H1 (cell line): ENCODE results near the gene TMEM25. TPM values are rescaled to one million over a fixed set of nuclear protein-coding genes. Genes with fewer than 3 reads are reported as not detected.

ENCODE experiments used
- CTCF ChIA-PET: fragments of 300-600 bp; sonication (Branson Sonifier 250); formaldehyde crosslinking; loops from one replicate; lab custom pipeline; 2021; ENCODE audit not compliant: partially characterized antibody; lab: Charles Lee
- POLR2A ChIA-PET: fragments of 300-600 bp; sonication (Branson Sonifier 250); formaldehyde crosslinking; loops from one replicate; lab custom pipeline; 2021; ENCODE audit warnings: inconsistent platforms; ENCODE audit not compliant: partially characterized antibody; lab: Charles Lee
- DNase-seq, 2 experiments: peaks; one replicate each; pipeline versions ENCODE4 v3.0.0 to v3.0.0-alpha.2; 2010 to 2022; ENCODE audit warnings: low spot score in 2 of 2, low read depth in 1 of 2, mixed read lengths in 1 of 2
- FAIRE-seq: peaks from 2 replicates; lab custom pipeline; 2011; peaks lifted over from hg19 to GRCh38; lab: Jason Lieb, UNC
- H2AFZ ChIP-seq: 2 replicates; pipeline ENCODE4 v1.8.1; 2012; ENCODE audit warnings: low read length, inconsistent platforms
- H2AK5ac ChIP-seq: 2 replicates; pipeline ENCODE4 v1.6.1; 2013; ENCODE audit warnings: low read depth, low read length
- H2BK120ac ChIP-seq: replicated peaks from 2 replicates; pipeline ENCODE3; 2013; ENCODE audit warnings: low read depth, low read length, inconsistent platforms
- H2BK12ac ChIP-seq: 2 replicates; pipeline ENCODE4 v1.6.1; 2013; ENCODE audit warnings: low read depth, low read length
- H2BK15ac ChIP-seq: 2 replicates; pipeline ENCODE4 v1.6.1; 2013; ENCODE audit warnings: low read length
- H2BK20ac ChIP-seq: 2 replicates; pipeline ENCODE4 v1.6.1; 2013; ENCODE audit warnings: low read length
- H2BK5ac ChIP-seq: 2 replicates; pipeline ENCODE4 v1.6.1; 2013; ENCODE audit warnings: low read depth, low read length
- H3K14ac ChIP-seq: 2 replicates; pipeline ENCODE4 v1.6.1; 2013; ENCODE audit warnings: inconsistent platforms; ENCODE audit not compliant: insufficient read length
- H3K18ac ChIP-seq: 2 replicates; pipeline ENCODE4 v1.6.1; 2013; ENCODE audit warnings: low read length; ENCODE audit errors: extremely low read depth
- H3K23ac ChIP-seq: 2 replicates; pipeline ENCODE4 v1.6.1; 2013; ENCODE audit warnings: inconsistent platforms; ENCODE audit not compliant: insufficient read length
- H3K23me2 ChIP-seq: 2 replicates; pipeline ENCODE4 v1.6.1; 2013; ENCODE audit warnings: low read depth, low read length
- H3K27ac ChIP-seq: 2 replicates; pipeline ENCODE4 v1.6.1; 2011; ENCODE audit warnings: low read depth, low read length, inconsistent platforms
- H3K27me3 ChIP-seq, 4 experiments: replicated peaks in 1 of 4; 1 replicate in 1 of 4; 2 replicates in 3 of 4; pipeline versions ENCODE4 v1.6.1 to v1.8.1; 2011 to 2013; ENCODE audit warnings: low read length in 3 of 4, mild to moderate bottlenecking in 3 of 4, inconsistent platforms in 2 of 4, mixed read lengths in 2 of 4, moderate library complexity in 1 of 4; ENCODE audit not compliant: control insufficient read depth in 3 of 4, insufficient read depth in 3 of 4; ENCODE audit errors: extremely low read depth in 1 of 4
- H3K36me3 ChIP-seq, 4 experiments: 2 replicates each; pipeline versions ENCODE4 v1.6.1 to v1.8.1; 2011 to 2013; ENCODE audit warnings: mild to moderate bottlenecking in 4 of 4, low read length in 3 of 4, moderate library complexity in 2 of 4, control low read depth in 1 of 4, inconsistent platforms in 1 of 4; ENCODE audit not compliant: insufficient read depth in 4 of 4, control insufficient read depth in 2 of 4
- H3K4ac ChIP-seq: replicated peaks from 2 replicates; pipeline ENCODE3; 2013; ENCODE audit warnings: low read length, low read depth, mixed read lengths, inconsistent platforms; ENCODE audit not compliant: insufficient read length
- H3K4me1 ChIP-seq, 4 experiments: replicated peaks in 1 of 4; 1 replicate in 1 of 4; 2 replicates in 3 of 4; pipeline versions ENCODE4 v1.6.1 to v1.8.1; 2011 to 2013; ENCODE audit warnings: low read length in 3 of 4, inconsistent platforms in 2 of 4, mixed read lengths in 1 of 4; ENCODE audit not compliant: insufficient read depth in 4 of 4, control insufficient read depth in 3 of 4
- H3K4me2 ChIP-seq, 2 experiments: 2 replicates each; pipeline versions ENCODE4 v1.6.1 to v1.8.1; 2011 to 2013; ENCODE audit warnings: low read depth in 2 of 2, low read length in 2 of 2, control low read depth in 1 of 2, inconsistent platforms in 1 of 2, mild to moderate bottlenecking in 1 of 2; ENCODE audit not compliant: insufficient read depth in 1 of 2
- H3K4me3 ChIP-seq, 4 experiments: fragments of 200-600, 300-600 bp in 1 of 4; sonication (generic), shearing (Covaris generic), sonication (Bioruptor Twin) in 1 of 4; 2 replicates each; pipeline versions ENCODE4 v1.5.1 to v1.8.1; 2011 to 2016; ENCODE audit warnings: low read length in 4 of 4, low read depth in 3 of 4, control low read depth in 2 of 4, inconsistent platforms in 2 of 4, mild to moderate bottlenecking in 2 of 4, mixed read lengths in 1 of 4, moderate library complexity in 1 of 4; ENCODE audit not compliant: insufficient read depth in 2 of 4; ENCODE audit errors: extremely low read depth in 1 of 4
- H3K56ac ChIP-seq: replicated peaks from 2 replicates; pipeline ENCODE3; 2013; ENCODE audit warnings: low read depth, mild to moderate bottlenecking, mixed read lengths, low read length, inconsistent platforms; ENCODE audit not compliant: insufficient read length
- H3K79me1 ChIP-seq: 2 replicates; pipeline ENCODE4 v1.6.1; 2013; ENCODE audit warnings: low read depth, low read length, control low read depth
- H3K79me2 ChIP-seq, 2 experiments: 2 replicates each; pipeline versions ENCODE4 v1.6.1 to v1.8.1; 2012 to 2013; ENCODE audit warnings: low read length in 2 of 2, mild to moderate bottlenecking in 2 of 2, inconsistent platforms in 1 of 2; ENCODE audit not compliant: insufficient read depth in 2 of 2, control insufficient read depth in 1 of 2
- H3K9ac ChIP-seq, 4 experiments: replicated peaks in 1 of 4; 1 replicate in 1 of 4; 2 replicates in 3 of 4; pipeline versions ENCODE4 v1.6.1 to v1.8.1; 2011 to 2013; ENCODE audit warnings: low read depth in 3 of 4, low read length in 3 of 4, control low read depth in 2 of 4, mild to moderate bottlenecking in 2 of 4, moderate library complexity in 2 of 4, inconsistent platforms in 1 of 4; ENCODE audit errors: extremely low read depth in 1 of 4
- H3K9me3 ChIP-seq, 2 experiments: 2 replicates each; pipeline versions ENCODE4 v1.6.1 to v1.8.1; 2012 to 2013; ENCODE audit warnings: mild to moderate bottlenecking in 2 of 2, moderate library complexity in 2 of 2, control low read depth in 1 of 2, inconsistent platforms in 1 of 2, low read depth in 1 of 2, low read length in 1 of 2, mixed read lengths in 1 of 2; ENCODE audit not compliant: insufficient read depth in 2 of 2
- H4K20me1 ChIP-seq, 2 experiments: replicated peaks in 1 of 2; 2 replicates each; pipeline versions ENCODE3 to v1.8.1; 2011 to 2013; ENCODE audit warnings: inconsistent platforms in 2 of 2, low read length in 2 of 2, mild to moderate bottlenecking in 1 of 2; ENCODE audit not compliant: insufficient read depth in 2 of 2, control insufficient read depth in 1 of 2
- H4K5ac ChIP-seq: 2 replicates; pipeline ENCODE4 v1.6.1; 2013; ENCODE audit warnings: low read length, low read depth, mixed read lengths, inconsistent platforms; ENCODE audit not compliant: insufficient read length
- H4K8ac ChIP-seq: 2 replicates; pipeline ENCODE4 v1.8.0; 2013; ENCODE audit warnings: mild to moderate bottlenecking, moderate library complexity, low read length, inconsistent platforms; ENCODE audit not compliant: insufficient read depth; ENCODE audit errors: extremely low read depth
- H4K91ac ChIP-seq: replicated peaks from 2 replicates; pipeline ENCODE3; 2013; ENCODE audit warnings: low read length, mixed read lengths, inconsistent platforms; ENCODE audit not compliant: insufficient read length
- KDM4A ChIP-seq: IDR thresholded peaks from one replicate; pipeline ENCODE4 v1.7.1; 2012; ENCODE audit warnings: low read depth, mild to moderate bottlenecking, moderate library complexity, low read length, inconsistent platforms; ENCODE audit not compliant: severe bottlenecking
- POLR2AphosphoS5 ChIP-seq: IDR thresholded peaks from 2 replicates; pipeline ENCODE4 v1.6.1; 2011; ENCODE audit warnings: low read depth, low read length
- WGBS, 2 experiments: shearing (Covaris generic) in 1 of 2; methylation state at CpG; one replicate each; pipeline versions ENCODE4 v1.1.6 to v1.1.7; 2013 to 2015; ENCODE audit warnings: low lambda C conversion rate in 2 of 2, mixed read lengths in 2 of 2, inconsistent platforms in 1 of 2, low coverage in 1 of 2, missing lambda C conversion rate in 1 of 2; ENCODE audit not compliant: insufficient replicate concordance in 2 of 2, insufficient coverage in 1 of 2, insufficient read length in 1 of 2; ENCODE audit errors: extremely low coverage in 1 of 2, missing lambda C conversion rate in 1 of 2; 5-methylcytosine and 5-hydroxymethylcytosine counted together
- polyA plus RNA-seq, 7 experiments: library from polyadenylated mRNA; depleted of rRNA in 3 of 7; stranded (reverse) in 5 of 7; unstranded in 2 of 7; fragments of >200 nt in 5 of 7; fragments of 200-250 nt in 2 of 7; gene quantifications; 1 replicate in 5 of 7; 2 replicates in 1 of 7; 4 replicates in 1 of 7; pipeline versions ENCODE4 v1.2.1 to v1.2.3, GENCODE V29; 2011 to 2013; ENCODE audit warnings: missing spikeins in 2 of 7, mixed read lengths in 2 of 7
- total RNA-seq: library from RNA; stranded (reverse); fragmentation: NEBNext Ultra II Directional; extraction: Animal tissue kit (Norgen Biotek cat#: 25700); gene quantifications from 2 replicates; pipeline ENCODE4 v1.2.1, GENCODE V29; 2021
- TF ChIP-seq, protein P1 (sequence below): IDR thresholded peaks from 2 replicates; pipeline ENCODE4 v1.6.1; 2012; ENCODE audit warnings: inconsistent platforms

Gene TMEM25
- total and polyA plus RNA-seq, 2 of the 8 experiments (the other 6 are each of a cell fraction or from before 2014, with no cell fraction given): 18.3 to 26.8 TPM

DNA sequence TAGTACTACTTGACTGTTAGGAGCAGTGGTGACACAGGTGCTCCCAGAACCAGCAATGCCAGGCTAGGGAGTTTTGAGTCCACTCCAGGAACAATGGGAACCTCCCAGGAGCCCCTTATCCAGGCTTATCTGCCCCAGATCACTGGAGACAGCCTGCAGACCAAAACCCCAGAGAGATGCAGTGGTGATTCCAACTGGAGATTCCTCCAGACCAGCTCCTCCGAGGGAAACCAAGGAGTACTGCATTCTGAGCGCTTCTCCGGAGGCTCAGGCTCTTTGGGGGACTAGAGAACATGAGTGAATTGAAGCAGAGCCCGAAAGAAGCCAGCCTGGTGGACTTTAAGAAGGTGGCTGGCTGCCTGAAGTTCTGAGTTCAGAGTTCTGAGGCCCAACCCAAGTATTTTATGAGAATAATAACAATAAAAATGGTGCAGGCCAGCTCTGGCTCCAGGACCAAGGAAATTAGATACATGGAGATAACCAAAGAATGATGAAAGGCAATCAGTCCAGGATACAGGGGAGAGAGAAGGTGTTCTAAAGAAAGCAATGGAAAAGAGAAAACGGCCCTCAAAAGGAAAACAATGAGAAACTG is 1.3 kb upstream of the TMEM25 start:
- H4K8ac ChIP-seq: no peak overlapping the region
- no peak overlapping the region for H2AFZ ChIP-seq
- CTCF ChIA-PET: interaction anchor here (0.6 to 1.4 kb wide), 4 partner anchors 8 to 1313 kb away, joined by 3 to 4 read pairs (median 3); no protein-coding TSS in a partner anchor
- POLR2A ChIA-PET: interaction anchor here (1.2 to 2.1 kb wide), 4 partner anchors 10 to 114 kb away, joined by 3 to 7 read pairs (median 4); partner anchors contain the start of gene ARCN1
- H2BK5ac ChIP-seq: no peak overlapping the region
- H2AK5ac ChIP-seq: no peak overlapping the region
- H3K9ac ChIP-seq: no peak overlapping the region
- H3K27ac ChIP-seq: no peak overlapping the region
- no peak overlapping the region for H3K14ac ChIP-seq
- H3K23ac ChIP-seq: no peak overlapping the region
- H3K4me1 ChIP-seq: peaks cover 0 to 14% (median 8%) of the 10 kb centered on the region in 4 experiments; a peak in 5 of 7 replicates
- no peaks in the 10 kb centered on the region for H3K9me3 ChIP-seq
- 81% methylated on average over 5 of the region's 5 CpGs; no CpG with 5 or more reads in 1 of the 2 experiments for WGBS, 2 experiments
- H3K4ac ChIP-seq: no peak overlapping the region
- H4K5ac ChIP-seq: no peak overlapping the region
- H3K4me2 ChIP-seq: peak overlapping the region; percentile 72 to 97; a peak in 3 of 4 replicates
- DNase-seq: peak in 1 of 2 experiments; percentile 51
- H4K20me1 ChIP-seq: no peaks in the 10 kb centered on the region
- 0 out of 2 replicates have a peak, but pooled peaks have one; percentile 38 for TF ChIP-seq POLR2AphosphoS5
- TF ChIP-seq, protein P1, sequence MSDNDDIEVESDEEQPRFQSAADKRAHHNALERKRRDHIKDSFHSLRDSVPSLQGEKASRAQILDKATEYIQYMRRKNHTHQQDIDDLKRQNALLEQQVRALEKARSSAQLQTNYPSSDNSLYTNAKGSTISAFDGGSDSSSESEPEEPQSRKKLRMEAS: no peak
- TF ChIP-seq KDM4A: no peak
- H3K56ac ChIP-seq: no peak overlapping the region
- H2BK20ac ChIP-seq: no peak overlapping the region
- H3K27me3 ChIP-seq: no peaks in the 10 kb centered on the region; a peak in 2 of 7 replicates
- H3K36me3 ChIP-seq: peaks cover 0 to 6% (median 1%) of the 10 kb centered on the region in 4 experiments; a peak in 2 of 8 replicates
- H3K4me3 ChIP-seq: peak overlapping the region; percentile 83 to 95 (median 94); a peak in 7 of 8 replicates
- H2BK120ac ChIP-seq: no peak overlapping the region
- H3K23me2 ChIP-seq: peaks cover 8% of the 10 kb centered on the region
- H2BK15ac ChIP-seq: no peak overlapping the region
- no peak for FAIRE-seq
- no peaks in the 10 kb centered on the region for H3K79me2 ChIP-seq
- H4K91ac ChIP-seq: no peak overlapping the region
- no peak overlapping the region for H3K18ac ChIP-seq
- peaks cover 5% of the 10 kb centered on the region; the same call in 1 of the 2 replicates for H3K79me1 ChIP-seq
- no peak overlapping the region for H2BK12ac ChIP-seq
